ENCODE measurements around the gene PWWP2B. TPM values are rescaled to one million over a fixed set of nuclear protein-coding genes. Genes with fewer than 3 reads are reported as not detected.

Gene PWWP2B
- total RNA-seq, 1 experiment from 2014 or later, result 12.2 TPM

- H3K4me3 Mint-ChIP-seq, result no peak overlapping the region
- CTCF ChIA-PET, result no interaction called here
- TF ChIP-seq, protein P1, sequence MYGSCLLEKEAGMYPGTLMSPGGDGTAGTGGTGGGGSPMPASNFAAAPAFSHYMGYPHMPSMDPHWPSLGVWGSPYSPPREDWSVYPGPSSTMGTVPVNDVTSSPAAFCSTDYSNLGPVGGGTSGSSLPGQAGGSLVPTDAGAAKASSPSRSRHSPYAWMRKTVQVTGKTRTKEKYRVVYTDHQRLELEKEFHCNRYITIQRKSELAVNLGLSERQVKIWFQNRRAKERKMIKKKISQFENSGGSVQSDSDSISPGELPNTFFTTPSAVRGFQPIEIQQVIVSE (CRISPR knock-in tag; IDR thresholded peaks at IDR 0.05; ENCODE audit: borderline replicate concordance), result no peak
- TF ChIP-seq, protein P2, sequence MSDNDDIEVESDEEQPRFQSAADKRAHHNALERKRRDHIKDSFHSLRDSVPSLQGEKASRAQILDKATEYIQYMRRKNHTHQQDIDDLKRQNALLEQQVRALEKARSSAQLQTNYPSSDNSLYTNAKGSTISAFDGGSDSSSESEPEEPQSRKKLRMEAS (CRISPR knock-in tag; IDR thresholded peaks at IDR 0.05), result no peak
- TF ChIP-seq FOXJ3 (CRISPR knock-in tag; IDR thresholded peaks at IDR 0.05; ENCODE audit: borderline replicate concordance) (no peak), ZNF219 (CRISPR knock-in tag; IDR thresholded peaks at IDR 0.05; ENCODE audit: borderline replicate concordance) (no peak)
- H3K36me3 Mint-ChIP-seq, result peaks cover 6% of the 10 kb centered on the region; the same call in 1 of the 2 replicates
- H3K9me3 Mint-ChIP-seq, result no peaks in the 10 kb centered on the region
- POLR2A ChIA-PET, result no interaction called here
- peak overlapping the region; percentile 69 for H3K27ac Mint-ChIP-seq
- no peaks in the 10 kb centered on the region for H3K27me3 Mint-ChIP-seq (ENCODE audit: low read depth)
- H3K4me1 Mint-ChIP-seq, result peaks cover 43% of the 10 kb centered on the region
- DNase-seq (ENCODE audit: low spot score), result no peak
- ATAC-seq, result no peak
These were observed 19.0 kb downstream of the PWWP2B start for GRCh38 chr10:132415956-132416355.

DNA sequence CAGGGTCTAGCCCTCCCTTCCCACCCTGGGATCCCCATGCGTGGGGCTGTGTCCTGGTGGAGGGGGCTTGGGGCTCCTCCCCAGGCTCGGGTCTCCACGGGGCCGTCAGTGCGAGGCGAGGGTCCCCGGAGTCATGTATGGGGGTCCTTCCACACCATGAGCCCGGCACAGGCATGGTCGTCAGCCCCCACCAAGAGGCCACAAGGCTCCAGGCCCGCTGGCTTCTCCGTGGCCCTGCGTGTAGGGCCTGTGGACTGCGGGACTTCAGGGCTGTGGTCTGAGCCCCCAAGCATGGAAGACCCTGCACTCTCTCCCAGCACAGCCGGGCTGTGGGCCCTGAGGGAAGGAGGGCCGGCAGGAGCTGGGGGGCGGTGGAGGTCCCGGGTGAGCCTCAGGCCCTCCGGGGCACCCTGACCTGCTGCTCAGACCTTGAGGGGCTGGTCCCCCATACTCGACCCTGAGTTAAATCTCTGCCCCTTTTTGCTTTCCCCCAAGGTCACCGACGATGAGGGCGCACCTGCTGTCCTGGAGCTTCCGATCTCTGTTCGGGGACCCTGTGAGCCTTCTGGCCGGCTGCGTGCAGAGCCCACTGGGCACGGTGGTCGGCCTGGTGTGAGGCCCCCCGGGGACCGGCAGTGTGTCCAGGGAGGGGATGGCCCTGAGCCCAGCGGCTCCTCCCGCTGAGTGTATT lies 19.7 kb downstream of the PWWP2B start:
- H3K27ac Mint-ChIP-seq, result no peak overlapping the region
- no peak for ATAC-seq
- TF ChIP-seq GRHL2 (CRISPR knock-in tag; IDR thresholded peaks at IDR 0.05; ENCODE audit: insufficient replicate concordance, severe bottlenecking) (no peak), PRRX2 (CRISPR knock-in tag; IDR thresholded peaks at IDR 0.05) (no peak), SMAD3 (CRISPR knock-in tag; IDR thresholded peaks at IDR 0.05; ENCODE audit: borderline replicate concordance) (no peak), ARID4B (CRISPR knock-in tag; IDR thresholded peaks at IDR 0.05; ENCODE audit: borderline replicate concordance) (no peak), E2F1 (CRISPR knock-in tag; IDR thresholded peaks at IDR 0.05) (no peak), AFF4 (CRISPR knock-in tag; IDR thresholded peaks at IDR 0.05; ENCODE audit: borderline replicate concordance) (no peak), FOXP4 (CRISPR knock-in tag; IDR thresholded peaks at IDR 0.05) (no peak)
- TF ChIP-seq, protein P3, sequence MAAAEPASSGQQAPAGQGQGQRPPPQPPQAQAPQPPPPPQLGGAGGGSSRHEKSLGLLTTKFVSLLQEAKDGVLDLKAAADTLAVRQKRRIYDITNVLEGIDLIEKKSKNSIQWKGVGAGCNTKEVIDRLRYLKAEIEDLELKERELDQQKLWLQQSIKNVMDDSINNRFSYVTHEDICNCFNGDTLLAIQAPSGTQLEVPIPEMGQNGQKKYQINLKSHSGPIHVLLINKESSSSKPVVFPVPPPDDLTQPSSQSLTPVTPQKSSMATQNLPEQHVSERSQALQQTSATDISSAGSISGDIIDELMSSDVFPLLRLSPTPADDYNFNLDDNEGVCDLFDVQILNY (CRISPR knock-in tag; IDR thresholded peaks at IDR 0.05), result no peak
- TF ChIP-seq, protein P4, sequence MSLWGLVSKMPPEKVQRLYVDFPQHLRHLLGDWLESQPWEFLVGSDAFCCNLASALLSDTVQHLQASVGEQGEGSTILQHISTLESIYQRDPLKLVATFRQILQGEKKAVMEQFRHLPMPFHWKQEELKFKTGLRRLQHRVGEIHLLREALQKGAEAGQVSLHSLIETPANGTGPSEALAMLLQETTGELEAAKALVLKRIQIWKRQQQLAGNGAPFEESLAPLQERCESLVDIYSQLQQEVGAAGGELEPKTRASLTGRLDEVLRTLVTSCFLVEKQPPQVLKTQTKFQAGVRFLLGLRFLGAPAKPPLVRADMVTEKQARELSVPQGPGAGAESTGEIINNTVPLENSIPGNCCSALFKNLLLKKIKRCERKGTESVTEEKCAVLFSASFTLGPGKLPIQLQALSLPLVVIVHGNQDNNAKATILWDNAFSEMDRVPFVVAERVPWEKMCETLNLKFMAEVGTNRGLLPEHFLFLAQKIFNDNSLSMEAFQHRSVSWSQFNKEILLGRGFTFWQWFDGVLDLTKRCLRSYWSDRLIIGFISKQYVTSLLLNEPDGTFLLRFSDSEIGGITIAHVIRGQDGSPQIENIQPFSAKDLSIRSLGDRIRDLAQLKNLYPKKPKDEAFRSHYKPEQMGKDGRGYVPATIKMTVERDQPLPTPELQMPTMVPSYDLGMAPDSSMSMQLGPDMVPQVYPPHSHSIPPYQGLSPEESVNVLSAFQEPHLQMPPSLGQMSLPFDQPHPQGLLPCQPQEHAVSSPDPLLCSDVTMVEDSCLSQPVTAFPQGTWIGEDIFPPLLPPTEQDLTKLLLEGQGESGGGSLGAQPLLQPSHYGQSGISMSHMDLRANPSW (CRISPR knock-in tag; conservative IDR thresholded peaks at IDR 0.05; ENCODE audit: low read depth), result no peak
- TF ChIP-seq, protein P5, sequence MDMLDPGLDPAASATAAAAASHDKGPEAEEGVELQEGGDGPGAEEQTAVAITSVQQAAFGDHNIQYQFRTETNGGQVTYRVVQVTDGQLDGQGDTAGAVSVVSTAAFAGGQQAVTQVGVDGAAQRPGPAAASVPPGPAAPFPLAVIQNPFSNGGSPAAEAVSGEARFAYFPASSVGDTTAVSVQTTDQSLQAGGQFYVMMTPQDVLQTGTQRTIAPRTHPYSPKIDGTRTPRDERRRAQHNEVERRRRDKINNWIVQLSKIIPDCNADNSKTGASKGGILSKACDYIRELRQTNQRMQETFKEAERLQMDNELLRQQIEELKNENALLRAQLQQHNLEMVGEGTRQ (CRISPR knock-in tag; IDR thresholded peaks at IDR 0.05), result no peak

More for the DNA sequence above, 19.7 kb downstream of the PWWP2B start:
- Mint-ChIP-seq H3K27me3 (ENCODE audit: low read depth) (no peaks in the 10 kb centered on the region), H3K9me3 (no peaks in the 10 kb centered on the region), H3K4me3 (no peak overlapping the region), H3K36me3 (peaks cover 6% of the 10 kb centered on the region; the same call in 1 of the 2 replicates), H3K4me1 (peaks cover 39% of the 10 kb centered on the region)
- ChIA-PET CTCF (interaction anchor here (6.6 kb wide), 1 partner anchor 11 kb away, joined by 63 read pairs; no protein-coding TSS in a partner anchor), POLR2A (no interaction called here)
- DNase-seq (ENCODE audit: low spot score), result no peak

Measured in WTC11 (cell line).